Activated CD8-positive, alpha-beta memory T cell treated with anti-CD3 and anti-CD28 coated beads for 4 hours (primary cell): ENCODE results near the gene CYB561D1.

Source experiments
- DNase-seq, 2 donors: peaks; one replicate each; pipeline ENCODE4 v3.0.0-alpha.2; 2020; ENCODE audit warnings: low read depth in 2 of 2

Gene CYB561D1

DNA sequence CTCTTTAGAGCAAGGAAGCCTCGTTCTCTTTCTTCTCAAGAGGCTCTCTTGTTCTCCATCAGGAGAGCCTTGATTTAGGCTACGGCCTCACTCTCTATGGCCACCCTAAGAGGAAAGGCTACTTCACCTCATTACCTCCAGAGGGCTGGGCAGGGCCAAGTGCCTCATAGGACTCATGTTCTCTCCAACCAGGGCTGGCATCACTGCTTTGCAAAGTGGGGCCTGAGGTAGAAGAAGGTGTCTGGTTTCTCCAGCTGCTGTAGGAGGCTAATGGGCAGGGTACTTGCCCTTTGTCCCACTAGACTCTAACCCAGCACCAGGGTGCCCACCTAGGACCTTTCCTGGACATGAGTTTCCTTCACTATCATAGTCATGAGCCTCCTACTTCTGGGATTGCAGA, 12.2 kb upstream of the CYB561D1 start:
- DNase-seq = no peak

DNA sequence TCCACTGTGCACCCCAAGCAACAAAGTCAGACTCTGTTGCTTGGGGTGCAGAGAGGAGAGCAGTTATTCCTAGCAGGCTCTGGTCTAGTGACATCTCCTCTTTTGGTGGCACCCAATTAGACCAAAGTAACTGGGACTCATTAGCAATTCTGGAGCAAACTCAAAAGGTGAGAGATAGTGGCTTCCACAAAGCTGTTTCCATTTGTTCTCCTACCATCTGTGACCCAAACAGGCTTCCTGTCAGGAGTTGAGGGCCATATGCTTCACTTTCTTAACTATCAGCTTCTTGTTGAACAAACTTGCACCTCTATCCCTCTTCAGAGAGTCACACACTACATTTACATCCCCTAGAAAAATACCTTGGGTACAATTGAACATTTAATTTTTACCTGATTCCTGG, 11.7 kb upstream of the CYB561D1 start:
- no peak for DNase-seq

DNA sequence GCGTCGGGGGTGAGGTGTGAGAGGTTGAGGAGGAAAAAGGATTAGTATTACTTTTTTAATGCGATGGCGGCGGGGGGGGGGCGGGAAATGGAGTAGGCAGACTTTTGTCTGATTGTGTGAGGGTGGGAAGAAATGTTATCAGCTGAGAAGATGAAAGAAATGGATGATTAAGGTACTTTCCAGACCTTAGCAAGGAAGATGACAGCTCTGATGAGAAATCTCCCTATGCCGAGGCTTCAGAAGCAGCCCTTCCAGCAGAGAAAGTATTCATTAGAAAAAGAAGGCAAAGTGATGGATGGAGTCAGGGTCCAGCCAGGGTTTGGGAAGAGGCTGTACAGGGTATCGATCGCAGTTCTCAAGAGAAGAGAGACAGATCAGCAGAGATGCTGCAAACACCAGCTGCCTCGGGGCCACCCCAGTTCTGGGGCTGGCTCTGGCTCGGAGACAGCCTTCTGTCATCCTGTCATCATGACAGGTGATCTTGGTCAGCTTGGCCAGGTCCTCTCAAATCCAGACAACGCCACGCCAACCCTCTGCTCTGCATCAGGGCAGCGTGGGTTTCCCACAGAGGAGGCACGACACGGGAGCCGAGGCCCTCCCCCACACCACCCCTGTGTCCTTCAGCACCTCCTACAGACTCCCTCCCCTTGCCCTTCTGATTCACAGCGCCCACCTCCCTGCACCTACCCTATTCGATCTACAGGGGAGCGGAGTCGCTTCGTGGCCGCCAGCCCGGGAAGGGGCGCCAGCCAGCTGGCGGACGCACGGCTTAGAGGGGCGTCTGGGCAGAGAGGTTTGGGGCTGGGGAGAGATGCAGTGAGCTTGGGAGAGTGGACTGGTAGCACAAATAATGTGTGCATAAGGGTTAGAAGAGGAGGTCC, 10.9 kb upstream of the CYB561D1 start:
- no peak for DNase-seq

DNA sequence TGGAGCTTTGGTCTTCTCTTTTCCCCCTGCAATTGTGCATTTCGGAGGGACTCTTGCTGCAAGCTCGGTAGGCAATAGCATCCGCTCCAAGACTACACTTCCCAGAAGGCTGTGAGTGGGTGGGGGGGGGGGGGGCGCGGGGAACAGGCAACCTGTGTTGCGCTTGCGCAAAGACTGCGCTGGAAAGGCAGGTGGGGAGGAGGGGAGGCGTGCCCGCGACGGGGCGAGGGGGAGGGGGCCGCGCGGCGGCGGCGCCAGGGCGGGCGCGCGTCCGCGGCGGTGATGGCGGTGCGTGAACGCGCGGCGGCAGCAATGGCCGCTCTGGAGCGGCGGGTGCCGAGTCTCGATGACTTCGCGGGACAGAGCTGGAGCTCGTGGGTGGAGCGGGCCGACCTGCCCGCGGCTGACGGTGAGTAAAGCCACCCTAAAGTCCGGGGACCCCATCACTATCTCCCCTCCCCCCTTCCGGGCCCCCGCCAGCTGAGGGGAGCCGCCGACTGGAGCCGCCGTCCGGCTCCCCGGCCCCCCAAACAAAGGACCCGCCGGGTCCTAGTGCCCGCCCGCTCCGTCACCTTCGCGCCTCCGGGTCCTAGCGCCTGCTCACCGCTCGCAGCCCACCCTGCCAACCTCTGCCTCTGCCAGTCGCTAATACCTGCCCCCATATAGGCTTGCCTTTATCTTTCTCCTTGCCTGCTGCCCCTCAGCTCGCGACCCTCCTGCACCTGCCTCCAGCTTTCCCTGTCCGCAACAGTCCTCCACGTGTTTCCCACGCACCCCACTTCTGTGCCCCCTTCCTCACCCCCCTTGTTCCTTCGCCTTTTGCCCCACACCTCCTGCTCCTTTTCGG, 10.0 kb upstream of the CYB561D1 start, which contains the start of gene ATXN7L2:
TSS of gene ATXN7L2 (plus strand) at position 234 of the 847 bp plus-strand sequence. CDS start at position 283, 49 bp downstream.
- peak; percentile 82 to 85 for DNase-seq

DNA sequence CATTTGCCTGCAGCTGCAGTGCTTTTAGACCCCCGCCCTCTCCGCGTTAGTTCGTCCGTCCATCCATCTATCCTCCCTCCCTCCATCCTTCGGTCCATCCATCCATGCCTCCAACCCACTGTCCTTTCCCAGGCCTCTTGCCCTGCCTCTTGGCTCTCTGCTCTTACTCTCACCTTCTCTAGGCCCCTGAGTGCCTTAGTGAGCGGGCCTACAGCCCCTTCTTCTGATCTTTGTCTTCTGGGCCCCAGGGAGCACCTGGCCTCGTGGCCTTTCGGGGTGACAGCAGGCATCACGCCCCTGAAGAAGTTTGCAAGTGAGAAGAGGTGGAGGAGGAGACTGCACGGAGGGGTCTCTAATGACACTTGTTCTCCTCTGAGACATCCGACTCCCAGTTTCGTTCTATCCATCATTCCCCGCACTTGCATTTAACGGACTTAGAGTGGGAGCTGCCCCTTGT, 9.3 kb upstream of the CYB561D1 start:
- DNase-seq = no peak

DNA sequence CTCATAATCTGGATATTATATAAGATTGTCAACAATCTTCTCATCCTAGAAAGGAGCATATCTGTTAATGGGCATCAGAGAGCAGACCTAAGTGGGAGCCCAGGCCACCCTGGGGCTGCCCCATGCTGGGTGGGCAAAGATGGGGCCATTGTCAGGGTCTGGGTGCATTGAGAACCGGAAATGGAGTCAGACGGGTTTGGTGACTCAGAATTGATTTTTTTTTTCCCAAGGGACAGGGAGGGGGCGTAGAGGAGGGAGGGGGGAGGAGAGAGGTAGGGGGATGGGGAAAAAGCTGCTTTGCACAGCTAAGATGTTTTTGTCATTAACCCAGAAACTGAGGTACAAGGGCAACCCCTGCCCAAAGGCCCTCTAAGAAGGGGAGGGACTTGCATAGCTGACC, 8.9 kb upstream of the CYB561D1 start:
- no peak for DNase-seq

DNA sequence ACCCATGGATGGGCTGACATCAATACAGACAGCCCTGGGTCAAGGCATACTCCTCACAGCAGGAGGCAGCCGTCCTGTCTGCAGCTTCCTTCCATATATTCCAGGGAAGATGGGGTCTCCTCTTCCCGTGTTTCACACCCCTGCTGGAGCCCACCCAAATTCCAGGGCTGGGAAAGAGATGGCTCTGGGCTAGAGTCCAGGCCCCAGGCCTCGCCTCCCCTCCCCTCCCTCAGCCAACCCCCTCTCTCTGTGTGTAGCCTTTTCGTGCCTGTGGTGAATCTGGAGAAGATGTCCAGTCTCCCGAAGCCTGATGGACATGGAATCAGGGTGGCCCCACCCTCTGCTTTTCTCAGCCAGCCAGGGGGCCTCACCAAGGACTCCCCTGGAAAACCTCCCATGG, 6.6 kb upstream of the CYB561D1 start:
- DNase-seq = no peak

DNA sequence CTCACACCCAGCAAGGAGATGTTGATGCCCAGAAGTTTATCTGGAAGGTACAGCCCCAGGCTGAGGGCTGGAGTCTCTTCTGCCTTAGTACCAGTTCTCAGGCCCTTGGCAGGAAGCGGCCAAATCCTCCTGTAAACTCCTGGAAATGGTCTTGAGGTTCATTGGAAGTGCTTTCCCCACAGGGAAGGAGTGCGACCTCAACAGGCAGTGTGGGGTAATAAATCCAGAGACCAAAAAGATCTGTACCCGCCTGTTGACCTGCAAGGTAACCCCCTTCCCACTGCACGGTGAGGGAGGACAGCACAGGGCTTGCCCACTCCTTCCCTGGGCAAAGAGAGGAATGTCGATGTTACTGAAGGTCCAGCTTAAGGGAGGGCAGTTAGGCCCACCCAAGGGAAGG, 5.7 kb upstream of the CYB561D1 start:
- no peak for DNase-seq

DNA sequence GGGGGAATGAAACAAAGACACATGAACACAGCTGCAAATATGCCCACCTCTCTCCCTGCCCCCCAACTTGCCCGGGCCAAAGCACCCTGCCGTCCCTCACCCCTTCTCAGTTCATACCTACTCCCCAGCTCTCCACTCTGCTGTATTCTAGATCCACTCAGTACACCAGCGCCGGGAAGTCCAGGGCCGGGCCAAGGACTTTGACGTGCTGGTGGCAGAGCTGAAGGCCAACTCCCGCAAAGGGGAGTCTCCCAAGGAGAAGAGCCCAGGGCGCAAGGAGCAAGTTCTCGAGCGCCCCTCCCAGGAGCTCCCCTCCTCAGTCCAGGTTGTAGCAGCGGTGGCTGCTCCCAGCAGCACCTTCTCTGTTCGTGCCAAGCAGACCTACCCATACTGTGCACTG, 5.2 kb upstream of the CYB561D1 start:
- DNase-seq = no peak

DNA sequence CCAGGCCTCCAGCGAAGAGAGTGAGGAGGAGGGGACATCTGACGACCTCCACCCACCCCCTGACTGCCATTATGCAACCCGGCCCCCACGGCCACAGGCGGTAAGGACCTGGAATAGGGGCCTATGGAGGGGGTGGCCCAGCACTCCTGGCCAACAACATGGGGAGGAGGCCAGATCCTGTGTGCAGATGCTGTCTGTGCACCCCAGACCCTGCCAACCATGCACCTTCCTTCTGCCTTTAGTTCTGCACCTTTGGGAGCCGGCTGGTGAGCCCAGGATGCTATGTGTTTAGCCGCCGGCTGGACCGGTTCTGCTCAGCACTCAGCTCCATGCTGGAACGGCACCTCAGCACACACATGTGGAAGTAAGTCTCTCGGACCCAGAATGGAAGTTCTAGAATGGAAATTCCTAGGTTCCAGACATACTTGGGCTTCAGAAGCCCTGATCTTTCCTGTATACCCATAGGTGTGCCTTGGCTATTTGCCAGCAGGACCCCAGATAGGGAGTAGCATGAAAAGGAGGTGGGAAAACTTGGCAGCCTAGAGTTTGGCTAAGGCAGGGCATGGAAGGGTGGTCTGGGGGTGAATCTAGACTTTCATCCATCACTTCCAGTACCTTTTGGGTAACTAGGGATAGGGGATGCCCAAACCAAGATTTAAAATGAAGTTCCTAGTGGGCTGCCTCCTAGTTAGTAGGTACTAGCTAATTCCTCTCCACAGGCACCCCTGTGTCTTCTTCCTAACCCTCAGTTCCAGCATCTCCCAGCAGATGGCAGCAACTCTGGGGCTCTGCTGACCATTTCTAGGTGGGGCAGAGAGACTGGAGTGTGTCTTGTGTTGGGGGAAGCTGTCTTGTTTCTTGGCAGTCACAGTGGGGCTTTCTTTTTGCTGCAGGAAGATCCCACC, 3.6 kb upstream of the CYB561D1 start:
- DNase-seq = peak; percentile 49 to 52

DNA sequence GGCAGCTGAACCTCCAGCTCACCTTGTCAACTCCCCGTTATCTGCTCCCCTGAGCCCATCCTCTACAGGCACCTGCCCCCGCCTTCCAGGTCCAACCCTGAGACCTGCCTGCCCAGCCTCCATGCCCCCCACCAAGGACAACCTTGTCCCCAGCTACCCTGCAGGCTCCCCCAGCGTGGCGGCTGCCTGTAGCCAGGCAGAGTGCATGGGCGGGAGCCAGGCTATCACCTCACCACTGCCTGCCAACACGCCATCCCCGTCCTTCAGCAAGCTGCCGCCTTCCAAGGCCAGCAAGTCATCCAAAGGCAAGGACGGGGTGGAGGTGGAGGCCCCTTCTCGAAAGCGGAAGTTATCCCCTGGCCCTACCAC, 3.0 kb upstream of the CYB561D1 start:
- DNase-seq = no peak

DNA sequence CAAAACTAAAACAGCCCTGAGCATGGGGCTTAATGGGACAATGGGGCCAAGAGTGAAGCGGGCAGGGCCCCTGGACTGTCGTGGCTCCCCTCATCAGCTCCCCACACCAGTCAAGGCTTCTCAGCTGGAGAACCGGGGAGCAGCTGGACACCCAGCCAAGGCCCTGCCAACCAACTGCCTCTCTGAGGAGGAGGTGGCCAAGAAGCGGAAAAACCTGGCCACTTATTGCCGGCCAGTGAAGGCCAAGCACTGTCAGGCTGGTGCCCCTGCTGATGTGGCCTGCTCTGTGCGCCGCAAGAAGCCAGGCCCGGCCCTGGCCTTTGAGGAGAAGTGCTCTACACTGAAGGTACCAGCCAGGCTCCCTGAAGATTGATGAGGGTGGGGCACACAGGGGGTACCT, 2.5 kb upstream of the CYB561D1 start:
- DNase-seq = no peak

DNA sequence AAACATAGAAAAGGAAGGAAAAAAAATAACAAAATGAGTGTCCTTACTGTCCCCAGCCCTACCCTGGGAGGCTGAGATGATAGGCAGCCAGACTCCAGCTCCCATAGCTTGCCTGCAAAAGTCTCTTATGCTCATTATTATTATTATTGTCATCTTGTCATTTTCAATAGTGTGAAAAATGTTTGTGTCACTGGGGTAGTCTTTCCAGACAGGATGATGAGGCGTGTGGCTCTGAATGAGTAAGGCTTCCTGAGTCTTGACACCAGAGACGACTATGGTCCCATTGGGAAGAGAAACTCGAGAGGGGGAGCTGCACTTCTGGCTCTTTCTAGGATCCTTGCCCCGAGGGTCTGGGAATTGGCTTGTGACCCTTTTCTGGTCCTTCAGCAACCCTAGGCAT, 1.1 kb upstream of the CYB561D1 start:
- DNase-seq = no peak

DNA sequence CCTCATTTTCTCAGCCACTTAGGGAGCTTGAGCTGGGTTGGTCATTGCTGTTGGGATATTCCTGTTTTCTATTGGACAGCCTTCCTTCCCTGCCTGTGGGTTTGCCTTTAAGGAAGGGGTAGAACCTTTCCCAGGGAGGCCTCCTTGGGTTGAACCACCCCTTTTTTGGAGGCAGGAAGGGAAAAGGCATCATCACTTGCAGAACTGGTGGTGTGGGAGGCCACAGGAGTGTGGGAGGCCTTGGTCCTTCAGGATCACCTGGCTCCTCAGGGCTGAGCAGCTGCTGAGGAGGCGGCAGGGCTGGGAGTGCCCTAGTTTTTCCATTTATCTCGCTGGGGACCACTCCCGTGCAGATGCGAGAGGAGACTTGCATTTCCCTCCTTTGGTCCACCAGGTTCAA, 667 bp upstream of the CYB561D1 start:
- DNase-seq = no peak

DNA sequence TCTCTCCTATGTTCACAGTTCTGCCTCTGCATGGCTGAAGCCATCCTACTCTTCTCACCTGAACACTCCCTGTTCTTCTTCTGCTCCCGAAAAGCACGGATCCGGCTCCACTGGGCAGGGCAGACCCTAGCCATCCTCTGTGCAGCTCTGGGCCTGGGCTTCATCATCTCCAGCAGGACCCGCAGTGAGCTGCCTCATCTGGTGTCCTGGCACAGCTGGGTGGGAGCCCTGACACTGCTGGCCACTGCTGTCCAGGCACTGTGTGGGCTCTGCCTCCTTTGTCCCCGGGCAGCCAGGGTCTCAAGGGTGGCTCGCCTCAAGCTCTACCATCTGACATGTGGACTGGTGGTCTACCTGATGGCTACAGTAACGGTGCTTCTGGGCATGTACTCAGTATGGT, 1.8 kb downstream of the CYB561D1 start:
- no peak for DNase-seq

DNA sequence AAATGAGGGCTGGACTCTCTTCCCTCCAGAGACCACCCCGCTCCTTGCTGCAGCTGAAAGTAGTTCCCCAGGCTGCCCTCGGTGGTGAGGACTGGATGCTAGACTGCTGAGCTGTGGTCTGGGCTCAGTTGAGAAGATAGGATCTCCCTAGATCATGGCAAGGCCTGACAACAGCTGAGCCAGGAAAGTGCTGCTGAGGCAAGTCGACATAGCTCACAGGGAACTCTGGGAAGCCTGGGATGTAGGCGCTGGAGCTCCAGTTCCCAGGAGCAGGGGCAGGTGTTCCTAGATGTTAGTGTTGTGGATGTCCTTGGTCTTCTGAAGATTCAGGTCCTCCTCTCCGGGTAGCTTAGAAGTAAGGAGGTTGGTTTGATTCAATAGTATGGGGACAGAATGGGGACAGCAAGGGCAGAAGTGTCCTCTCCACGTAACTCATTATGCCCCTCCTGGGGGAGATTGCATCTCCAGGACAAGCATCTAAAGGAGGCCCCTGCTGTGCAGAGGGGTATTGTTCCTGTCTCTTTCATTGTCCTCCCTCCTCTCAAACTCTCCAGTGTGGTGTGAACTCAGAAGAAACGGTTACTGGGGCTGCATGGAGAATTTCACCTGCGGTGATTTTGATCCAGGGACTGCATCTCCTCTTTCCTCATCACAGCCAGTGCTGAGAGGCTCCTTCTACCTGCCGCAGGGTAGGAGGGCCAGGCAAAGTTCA, 3.7 kb downstream of the CYB561D1 start:
- DNase-seq = no peak

DNA sequence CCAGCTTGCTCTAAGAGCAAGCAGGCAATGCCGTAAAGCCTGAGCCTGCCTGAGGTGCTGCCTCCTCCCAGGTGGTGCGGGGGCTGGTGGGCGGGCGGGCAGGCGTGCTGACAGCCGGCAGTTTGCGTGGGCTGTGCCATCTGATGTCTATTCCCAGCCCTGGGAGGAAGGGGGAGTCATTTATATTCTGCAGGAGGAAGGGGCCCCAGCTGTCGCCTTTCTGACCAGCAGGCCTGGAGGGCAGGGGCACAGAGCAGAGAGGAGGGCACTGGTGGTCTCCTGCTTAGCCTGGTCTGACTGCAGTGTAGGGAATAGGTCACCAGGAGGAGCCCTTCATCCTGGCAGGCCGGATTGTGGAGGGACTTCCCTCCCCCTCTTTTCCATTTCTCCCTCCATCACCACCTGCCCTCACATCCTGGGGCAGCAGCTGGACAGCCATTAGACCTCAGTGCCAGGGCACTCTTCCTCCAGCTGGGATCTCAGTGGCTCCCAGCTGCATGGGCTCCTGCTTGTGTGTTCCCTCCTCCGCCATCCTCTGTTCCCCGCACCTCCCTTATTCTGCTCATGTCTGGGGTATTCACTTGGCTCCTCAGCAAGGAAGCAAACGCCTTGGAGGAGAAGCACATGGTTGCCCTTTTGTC, 4.4 kb downstream of the CYB561D1 start:
- no peak for DNase-seq

DNA sequence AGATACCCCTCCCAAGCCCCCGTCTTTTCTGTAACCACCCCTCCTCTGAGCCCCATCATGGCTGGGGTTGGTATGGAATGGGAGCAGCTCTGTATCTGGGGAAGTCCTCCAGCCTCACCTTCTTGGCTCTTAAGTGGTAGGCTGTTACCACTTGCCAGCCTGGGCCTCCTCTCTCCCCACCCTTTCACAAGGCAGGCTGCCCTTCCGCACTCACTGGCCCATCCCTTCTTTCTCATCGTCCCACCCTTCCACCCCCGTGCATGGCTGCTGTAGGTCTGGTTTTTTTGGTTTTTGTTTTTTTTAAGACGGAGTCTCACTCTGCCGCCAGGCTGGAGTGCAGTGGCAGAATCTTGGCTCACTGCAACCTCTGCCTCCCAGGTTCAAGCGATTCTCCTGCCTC, 5.2 kb downstream of the CYB561D1 start:
- DNase-seq = no peak

DNA sequence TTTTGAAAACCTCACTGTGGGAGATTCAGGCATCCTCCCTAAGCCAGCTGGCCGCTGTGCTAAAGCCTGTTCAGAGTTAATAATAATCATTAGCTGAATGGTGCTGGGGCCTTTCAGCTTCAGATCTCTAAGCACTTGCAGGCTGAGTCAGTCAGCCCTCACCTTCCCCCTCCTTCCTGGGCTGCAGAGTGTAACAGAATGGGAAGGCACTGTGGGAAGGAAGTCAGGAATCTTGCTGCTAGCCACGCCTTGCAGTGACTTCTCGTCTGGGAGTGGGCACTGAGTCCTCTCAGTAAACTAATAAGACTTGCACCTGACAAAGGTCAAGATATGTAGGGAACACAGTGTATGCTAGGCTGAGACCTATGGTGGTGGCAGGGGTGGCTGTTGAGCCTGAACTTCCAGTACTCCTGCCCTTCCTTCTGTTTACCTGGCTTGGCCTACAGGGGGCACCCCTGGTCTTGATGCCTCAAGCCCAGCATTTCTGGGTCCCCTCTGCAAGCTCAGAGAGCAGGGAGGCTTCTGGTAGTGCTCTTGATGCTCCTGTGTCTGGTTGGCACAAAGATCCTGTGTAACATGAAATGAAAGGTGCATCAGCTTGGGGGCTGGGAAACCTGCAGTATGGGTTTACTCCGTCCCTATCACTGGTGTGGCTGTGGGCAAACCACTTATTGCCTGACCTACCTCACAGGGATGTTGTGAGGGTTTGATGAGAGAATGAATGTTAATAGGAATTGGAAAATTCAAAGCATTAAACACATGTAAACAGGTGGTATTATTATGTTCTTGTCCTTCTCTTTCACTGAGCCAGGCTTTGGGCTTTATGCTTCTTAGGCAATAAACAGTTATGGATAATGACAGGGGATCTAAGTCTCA, 6.0 kb downstream of the CYB561D1 start:
- no peak for DNase-seq

DNA sequence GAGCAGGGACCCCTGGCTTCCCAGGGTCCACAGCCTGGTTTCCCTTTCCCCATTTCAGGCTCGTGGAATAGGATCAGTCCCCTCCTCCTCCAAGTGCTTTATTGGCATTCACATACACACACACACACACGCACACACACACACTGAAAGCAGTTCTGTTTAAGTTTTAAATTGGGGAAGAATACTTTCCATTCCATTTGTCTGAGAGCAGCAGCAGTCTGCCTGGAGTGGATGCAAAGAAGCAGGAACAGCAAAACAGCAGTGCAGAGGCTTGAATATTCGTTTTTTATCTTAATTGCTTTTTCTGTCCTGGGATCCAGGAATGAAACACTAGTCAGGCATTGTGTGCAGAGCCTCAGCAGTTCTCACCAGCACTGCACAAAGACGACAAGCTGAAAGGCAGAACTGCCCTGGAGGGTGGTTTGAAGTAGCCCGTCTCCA, 7.1 kb downstream of the CYB561D1 start:
- no peak for DNase-seq
